ENCODE measurements around the gene ACSL1.
"Not testable (repeated sequence)": the region's sequence is repeated elsewhere in the genome, so short reads cannot be mapped to it uniquely, and the experiment has no call there.

The ACSL1 gene

GRCh38 chr4:184825896-184826690, at the start of gene ACSL1:
TSS of gene ACSL1 (minus strand) at chr4:184825968. CDS start at chr4:184803514, 22,454 bp downstream.
- no peak for DNase-seq

DNA sequence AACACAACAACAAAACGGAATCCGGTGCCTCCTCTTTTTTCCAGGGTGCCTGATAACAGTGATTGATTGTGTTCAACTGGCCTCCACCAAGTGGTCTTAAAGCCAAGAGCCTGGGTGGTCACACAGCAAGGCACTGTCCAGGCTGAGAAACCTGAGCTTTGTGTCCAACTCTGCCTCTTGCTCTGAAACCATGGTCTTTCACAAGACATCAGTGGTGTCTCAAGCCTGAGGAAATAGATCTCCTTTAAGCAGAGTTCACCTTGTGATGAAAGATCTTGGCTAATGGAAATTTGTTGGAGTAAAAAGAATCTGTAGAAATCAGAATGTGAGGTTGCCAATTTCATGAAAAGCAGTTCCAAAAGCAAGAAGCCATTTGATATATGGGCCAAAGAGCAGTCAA, 47.3 kb upstream of the ACSL1 start:
- no peak for DNase-seq

GRCh38 chr4:184870718-184871117, 45.0 kb upstream of the ACSL1 start:
- no peak for DNase-seq

- no peak for DNase-seq
These were observed 42.9 kb upstream of the ACSL1 start for GRCh38 chr4:184868623-184869022.

DNA sequence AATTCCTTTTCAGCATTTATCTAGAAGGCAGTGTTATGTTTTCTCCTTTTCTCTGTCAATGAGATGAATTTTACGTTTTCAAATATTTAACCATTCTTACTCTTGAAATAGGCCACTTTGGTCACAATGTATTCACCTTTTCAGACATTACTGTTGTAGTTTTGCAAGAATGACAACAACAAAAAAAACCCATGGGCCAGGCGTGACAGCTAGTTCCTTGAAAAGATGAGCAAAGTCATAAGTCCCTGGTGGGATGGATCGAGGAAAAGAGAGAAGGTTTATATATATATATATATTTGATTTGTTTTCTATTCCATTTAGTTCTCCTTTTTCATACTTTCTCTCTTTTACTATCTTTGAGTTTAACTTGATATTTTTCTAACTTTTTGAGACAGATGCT, 38.1 kb upstream of the ACSL1 start:
- DNase-seq: no peak

- DNase-seq: no peak
These were observed 35.3 kb upstream of the ACSL1 start for GRCh38 chr4:184861047-184861446.

DNA sequence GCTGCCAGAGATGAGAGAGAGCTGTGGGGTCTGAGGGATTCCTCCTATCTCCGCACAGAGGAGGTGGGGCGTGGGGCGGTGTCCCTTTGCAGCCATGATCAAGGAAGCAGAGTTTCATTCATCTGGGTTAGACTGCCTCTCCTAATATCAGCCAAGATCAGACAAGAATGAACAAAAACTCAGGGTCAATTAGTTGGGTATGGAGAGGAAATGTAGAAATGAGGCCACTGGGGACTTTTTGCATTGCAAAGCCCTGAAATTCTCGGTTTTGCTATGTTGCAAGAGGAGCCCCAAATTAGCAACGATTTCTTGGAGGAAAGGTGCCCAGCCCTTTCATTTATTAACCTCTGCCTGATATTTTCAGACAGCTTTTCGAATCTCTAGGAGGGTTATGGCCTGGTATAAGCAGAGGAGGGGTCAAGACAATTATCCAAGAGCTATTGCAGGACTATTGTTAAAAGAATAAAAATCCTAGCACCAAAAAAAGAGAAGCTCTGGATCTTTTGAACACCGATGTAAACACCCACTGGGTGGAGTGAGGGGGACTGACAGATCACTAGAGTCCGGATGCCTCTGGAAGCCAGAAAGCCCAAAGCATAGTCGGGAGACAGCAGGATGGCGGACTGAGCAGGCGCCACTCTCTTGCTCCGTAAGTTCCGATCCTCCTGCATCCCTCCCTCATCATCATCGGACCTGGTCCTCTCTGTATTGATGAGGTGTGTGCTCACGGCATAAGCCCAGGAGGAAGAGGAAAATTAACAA, 34.4 kb upstream of the ACSL1 start:
- no peak for DNase-seq

DNA sequence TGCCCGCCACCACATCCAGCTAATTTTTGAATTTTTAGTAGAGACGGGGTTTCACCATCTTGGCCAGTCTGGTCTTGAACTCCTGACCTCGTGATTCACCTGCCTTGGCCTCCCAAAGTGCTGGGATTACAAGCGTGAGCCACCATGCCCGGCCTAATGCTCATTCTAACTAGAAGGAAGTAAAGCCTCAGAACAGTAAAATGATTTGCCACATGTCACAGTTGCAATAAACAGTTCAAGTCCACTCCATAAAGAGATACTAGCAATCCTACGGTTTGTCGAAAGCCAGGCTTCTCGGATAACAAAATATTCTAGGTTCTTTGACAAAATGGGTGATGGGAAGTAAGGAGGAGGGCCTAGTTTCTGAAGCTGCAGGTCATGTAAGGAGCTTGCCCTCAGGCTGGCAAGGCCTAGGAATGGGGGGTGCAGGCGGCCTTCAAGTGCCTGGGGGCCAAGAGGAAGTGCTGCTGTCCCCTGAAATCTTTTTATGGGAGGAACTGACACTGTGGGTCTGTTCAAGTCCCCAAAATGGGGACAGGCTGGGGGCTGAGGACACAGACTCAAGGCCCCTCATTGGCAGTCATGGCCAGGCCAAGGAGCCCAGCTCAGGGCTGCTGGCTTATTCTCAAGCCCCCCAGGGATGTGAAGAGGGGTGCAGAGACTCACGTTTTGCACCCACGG, 31.8 kb upstream of the ACSL1 start:
- no peak for DNase-seq

GRCh38 chr4:184856277-184856609, 30.5 kb upstream of the ACSL1 start:
- no peak for DNase-seq

GRCh38 chr4:184854673-184855072, 28.9 kb upstream of the ACSL1 start:
- no peak for DNase-seq

DNA sequence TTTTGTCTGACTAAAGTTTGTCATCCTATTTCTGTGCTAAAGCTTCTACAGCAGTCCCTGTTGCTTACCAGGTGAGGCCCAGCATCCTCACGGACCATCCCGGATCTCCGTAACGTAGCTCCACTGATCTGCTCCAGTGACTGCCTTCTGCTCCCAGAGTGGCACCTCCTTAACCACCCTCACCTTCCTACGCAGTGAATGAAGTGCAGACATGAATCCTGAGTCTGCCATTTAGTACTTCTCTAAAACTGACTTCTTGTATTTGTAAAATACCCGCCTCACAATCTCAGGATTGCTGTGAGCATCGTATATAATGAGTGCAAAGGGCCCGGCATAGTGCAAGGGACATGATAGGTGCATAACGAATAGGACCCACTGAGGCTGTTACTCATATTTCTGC, 27.7 kb upstream of the ACSL1 start:
- DNase-seq: no peak

DNA sequence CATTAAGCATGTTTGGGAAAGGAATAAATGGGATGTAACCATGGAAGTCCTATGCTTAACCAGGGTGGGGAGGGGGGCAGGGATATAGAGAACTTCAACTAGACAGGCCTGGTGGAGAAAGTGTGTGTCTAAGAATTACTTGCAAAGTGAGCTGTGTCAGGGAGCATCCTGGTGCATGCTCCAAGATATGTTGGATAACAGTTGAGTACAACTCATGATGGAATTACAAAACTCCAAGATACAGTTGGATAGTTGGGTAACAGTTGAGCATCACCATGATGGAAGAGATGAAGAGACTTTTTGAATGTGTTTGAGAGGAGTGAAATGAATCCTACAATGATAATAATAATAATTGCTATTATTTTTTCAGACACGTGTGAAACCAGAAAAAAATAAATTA, 26.1 kb upstream of the ACSL1 start:
- no peak for DNase-seq

DNA sequence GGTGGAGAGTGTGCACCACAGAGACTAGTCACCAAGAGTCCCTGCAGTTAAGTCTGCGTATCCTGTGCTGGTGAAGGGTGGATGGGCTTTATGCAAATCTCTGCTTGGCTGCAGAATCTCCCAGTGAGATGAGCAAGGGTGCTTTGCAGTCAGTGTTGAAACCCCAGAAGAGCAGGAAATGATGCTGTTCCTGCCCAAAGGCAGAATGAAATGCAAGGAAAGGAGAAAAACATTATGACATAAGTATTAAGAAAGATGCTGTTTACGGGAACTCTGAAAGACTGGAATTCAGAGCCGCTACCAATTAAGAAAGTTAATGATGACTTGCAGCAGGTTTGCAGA, 25.4 kb upstream of the ACSL1 start:
- no peak for DNase-seq

DNA sequence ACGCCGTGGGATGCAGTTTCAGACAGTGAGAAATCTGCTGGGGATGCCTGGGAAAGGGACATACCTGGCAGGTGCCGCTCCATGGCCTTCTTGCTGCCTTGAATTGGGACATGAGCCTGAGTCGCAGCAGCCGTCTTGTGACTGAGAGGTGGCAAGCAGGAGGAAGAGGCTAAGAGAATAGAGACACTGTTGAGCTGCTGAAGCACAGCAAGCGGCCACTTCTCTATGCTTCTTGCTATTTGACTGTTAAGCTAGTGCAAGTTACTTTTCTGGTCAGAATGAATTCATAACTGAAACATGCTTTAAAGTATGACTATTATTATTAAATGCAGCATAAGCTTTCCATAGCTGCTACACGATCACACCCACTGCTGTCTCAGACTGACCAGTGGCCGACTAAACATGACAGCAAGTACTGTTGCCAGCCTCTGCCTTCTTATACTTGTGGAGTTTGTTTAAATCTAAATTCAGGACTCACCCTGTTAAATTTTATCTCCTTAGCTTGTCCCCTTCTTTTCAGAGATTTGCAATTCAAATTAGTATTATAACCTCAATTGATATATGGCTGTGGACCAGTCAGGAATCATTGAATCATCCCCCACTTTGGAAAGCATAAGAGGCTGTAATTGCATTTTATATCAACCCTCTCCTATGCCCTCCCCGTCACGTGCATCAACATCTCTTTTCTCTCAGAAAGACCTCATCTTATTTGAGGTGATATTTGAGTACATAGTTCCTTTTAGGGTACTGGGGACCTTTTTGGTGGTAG, 24.8 kb upstream of the ACSL1 start:
- DNase-seq: no peak

DNA sequence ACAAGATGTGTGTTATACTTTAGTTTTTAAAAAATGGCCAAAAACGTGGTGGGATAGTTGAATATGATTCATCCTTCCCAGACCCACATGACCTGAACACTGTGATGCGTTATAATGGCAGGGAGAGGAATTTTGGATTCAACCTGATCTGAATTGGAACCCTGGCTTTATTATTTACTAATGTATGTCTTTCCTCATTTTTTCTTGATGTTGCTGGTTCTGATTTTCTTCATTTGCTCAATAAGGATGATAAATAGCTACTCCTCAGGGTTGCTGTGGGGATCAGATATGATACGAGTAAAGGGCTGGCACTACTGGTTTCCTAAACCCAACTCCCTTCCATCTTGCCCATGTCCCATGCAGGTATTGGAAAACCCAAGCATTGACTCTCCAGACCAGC, 24.2 kb upstream of the ACSL1 start:
- DNase-seq: no peak

DNA sequence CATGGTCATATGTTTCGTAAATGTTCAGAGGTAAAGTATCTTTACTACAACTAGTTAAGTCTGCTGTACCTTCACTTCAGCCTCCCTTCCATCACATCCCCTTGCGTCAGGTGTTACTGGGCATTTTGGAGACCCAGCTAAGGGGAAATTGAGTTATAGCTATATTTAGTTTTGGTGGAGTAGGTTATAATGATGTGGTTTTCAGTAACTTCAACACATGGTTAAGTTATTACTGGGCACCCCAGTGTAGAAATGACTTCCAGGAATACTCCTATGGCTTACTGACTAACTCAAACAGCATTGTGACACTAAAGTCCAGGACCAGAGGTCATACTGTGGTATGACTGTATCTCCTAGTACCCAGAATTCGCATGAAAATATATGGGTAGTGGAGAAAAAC, 23.4 kb upstream of the ACSL1 start:
- no peak for DNase-seq

GRCh38 chr4:184848510-184848909, 22.7 kb upstream of the ACSL1 start:
- no peak for DNase-seq

DNA sequence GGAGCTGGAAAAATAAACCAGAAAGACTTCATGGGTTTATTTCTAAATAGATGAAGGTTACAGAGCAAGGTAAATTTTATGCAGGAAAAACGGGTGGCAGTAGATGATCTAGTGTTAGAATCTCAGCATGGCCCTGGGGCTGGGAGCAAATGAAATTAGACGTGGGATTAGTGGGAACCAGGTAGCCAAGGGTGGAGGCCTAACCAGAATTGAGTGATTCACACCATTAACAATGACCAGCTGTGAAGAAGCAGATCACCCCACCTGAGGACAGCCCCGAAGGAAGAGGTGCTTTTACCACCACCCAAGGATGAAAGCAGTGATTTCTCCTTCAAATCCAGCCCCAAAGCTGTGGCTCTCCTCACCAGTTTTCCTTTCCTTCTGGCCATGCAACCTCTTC, 20.8 kb upstream of the ACSL1 start:
- DNase-seq: no peak

DNA sequence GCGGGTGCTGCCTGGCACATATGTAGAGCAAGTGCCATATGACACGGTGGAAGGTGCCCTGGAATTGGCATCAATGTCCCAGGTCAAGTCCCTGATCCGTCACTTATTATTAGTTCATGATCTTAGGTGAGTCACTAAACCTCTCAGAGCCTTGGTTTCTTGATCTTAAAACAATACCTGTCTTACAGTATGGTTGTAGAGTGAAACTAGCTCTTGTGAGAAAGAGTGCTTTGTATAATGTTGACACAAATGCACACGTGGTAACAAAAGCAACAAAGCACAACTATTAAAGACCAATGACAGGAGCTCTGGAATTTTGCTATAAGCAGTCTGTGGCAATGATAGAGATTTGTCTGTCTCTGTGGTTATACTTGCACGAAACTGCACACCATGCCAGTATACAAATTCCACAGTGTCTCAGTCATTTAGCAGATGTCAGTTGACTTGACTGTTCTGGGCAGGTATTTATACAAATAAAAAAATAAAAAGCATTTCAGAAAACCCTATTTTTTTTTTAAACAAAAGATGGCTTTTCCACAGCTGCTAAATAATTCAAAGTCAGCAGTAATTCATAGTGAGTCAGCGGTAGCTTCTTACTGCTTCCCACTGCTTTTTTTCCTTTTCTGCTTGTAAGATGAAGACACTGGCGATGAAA, 19.7 kb upstream of the ACSL1 start:
- no peak for DNase-seq

DNA sequence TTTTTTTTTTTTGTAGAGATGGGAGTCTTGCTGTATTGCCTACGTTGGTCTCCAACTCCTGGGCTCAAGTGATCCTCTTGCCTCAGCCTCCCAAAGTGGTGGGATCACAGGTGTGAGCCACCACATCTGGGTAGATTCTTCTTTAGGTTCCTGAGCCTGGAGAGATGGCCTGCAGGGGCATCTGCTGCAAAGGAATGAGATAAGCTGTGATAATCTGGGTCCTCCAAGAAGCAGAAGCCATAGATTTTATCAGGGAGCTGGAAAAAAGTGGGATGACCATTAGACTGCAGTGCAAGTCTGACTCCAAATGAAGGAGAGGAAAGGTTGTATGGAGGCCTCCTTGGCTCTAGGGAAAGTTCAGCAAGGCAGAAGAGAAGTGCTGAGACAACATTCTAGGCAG, 19.0 kb upstream of the ACSL1 start:
- no peak for DNase-seq

DNA sequence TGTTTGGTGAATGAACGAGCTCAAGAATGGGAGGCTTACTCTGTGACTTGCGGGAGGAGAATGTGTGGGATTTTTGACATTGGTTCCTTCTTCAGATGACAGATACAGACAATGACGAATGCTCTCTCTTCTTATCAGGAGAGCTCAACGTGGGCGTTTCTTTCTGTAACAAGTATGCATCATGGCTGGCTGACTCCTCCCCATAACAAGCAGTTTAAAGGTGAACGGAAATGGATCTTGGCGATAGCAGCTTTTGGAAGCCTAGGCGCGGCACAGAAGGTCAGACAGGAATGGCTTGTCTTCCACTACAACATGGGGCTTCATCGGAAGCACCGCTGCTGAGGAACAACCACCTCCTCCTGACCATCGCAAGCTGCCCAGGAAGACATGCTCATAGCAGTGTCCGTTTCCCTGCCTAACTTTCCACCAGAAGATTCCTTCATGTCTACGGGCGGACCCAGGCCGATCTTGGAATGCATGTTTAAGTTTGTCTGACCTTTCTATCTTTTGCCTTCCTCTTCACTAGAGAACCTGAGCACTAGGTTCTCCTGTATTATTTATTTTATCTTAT, 18.3 kb upstream of the ACSL1 start:
- no peak for DNase-seq

- not testable (repeated sequence) for DNase-seq
These were observed 13.3 kb upstream of the ACSL1 start for GRCh38 chr4:184839075-184839399.

Measured in DMS 273 treated with DMSO at 0.1 percent for 48 hours (cell line).